HG03439 (cell line): ENCODE data around the gene BUB1.
"Not testable (repeated sequence)": the region's sequence is repeated elsewhere in the genome, so short reads cannot be mapped to it uniquely, and the experiment has no call there.

Experiments
- ATAC-seq: cut with Tn5 transposase; IDR thresholded peaks from one replicate; pipeline ENCODE4 v1.9.1; 2021; ENCODE audit warnings: mild to moderate bottlenecking, moderate library complexity; ENCODE audit not compliant: unreplicated experiment

Gene BUB1

DNA sequence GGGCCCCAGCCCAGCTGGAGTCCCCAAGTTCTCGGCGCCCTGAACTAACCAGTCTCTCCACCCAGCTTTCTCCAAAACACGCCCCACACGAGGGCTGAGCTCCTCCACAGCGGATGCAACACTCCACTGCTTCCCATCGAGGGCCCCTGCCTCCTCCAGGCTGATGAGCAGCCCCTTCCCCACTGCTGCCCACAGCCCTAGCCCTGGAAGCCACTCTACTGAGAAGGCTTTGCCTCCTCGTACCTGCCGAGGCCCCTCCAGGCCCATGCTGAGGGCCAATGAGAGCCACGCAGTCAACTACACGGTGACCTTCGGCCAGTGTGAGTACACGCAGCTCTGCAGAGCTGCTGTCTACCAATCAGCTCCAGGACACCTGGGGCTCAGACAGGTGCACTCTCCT lies 72.8 kb downstream of the BUB1 start:
- not testable (repeated sequence) for ATAC-seq

DNA sequence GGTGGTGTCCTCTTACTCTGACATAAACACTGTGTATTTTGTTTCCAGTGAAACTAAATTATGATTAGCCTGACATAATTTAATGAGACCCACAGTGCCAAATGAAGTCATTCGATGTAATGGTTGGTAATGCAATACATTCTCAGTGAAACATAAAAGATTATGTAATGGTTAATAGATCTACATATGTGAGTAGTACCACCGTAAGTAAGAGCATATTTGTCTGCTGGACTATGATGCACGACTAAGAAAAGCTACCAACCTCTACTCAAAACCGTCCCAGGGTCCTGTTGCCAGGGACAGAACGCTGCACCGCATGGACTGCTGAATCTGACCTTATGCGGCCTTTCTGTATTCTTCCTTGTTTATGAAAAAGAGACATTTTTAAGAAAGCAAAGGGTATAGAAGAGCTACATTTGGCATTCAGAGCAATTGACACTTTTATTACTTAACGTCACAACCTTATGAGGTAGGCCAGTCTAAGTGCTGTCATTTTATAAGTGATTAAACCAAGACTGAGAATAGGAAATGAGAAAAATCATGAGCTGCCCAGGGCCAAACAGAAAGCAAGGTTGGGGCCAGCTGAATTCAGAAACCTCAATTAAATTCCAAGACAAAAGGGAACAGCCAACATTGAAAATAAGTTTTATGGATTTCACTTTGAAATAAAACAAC lies 73.8 kb downstream of the BUB1 start:
- not testable (repeated sequence) for ATAC-seq

DNA sequence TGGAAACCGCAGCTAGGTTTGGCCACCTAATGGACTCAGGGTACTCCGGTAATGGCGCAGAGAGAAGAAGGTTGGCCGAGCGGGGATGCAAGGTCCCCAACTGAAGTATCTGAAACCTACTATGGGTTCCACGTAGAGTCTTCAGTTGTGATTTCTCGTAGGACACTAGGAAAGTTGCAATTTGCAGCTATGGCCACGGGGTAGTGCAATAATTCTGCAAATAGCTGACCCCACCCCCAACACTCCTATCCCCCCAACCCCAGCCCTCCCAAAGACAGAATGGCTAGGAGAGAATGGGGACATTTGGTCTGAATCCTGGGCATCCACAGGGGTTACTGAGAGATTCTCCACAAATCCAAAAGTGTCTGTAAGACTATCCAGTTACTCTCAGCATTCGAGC lies 75.7 kb downstream of the BUB1 start:
- ATAC-seq: not testable (repeated sequence)

DNA sequence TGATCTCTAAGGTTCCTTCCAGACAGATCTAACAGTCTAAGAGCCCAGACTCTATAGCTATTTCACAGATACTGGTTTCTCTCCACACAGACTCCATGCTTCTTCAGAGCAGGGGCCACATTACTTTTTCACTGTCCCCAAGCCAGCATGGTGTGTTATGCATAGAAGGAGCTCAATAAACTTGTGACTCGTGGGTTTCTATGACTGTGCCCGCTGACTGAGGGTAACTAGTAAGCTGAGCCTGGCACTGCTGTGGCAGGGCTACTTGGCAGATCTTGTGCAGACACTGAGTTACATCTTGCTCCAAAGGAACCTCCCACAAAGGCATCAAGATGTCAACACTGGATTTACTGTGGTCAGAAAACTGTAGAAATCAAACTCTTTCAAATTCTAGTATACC lies 85.9 kb downstream of the BUB1 start:
- not testable (repeated sequence) for ATAC-seq

DNA sequence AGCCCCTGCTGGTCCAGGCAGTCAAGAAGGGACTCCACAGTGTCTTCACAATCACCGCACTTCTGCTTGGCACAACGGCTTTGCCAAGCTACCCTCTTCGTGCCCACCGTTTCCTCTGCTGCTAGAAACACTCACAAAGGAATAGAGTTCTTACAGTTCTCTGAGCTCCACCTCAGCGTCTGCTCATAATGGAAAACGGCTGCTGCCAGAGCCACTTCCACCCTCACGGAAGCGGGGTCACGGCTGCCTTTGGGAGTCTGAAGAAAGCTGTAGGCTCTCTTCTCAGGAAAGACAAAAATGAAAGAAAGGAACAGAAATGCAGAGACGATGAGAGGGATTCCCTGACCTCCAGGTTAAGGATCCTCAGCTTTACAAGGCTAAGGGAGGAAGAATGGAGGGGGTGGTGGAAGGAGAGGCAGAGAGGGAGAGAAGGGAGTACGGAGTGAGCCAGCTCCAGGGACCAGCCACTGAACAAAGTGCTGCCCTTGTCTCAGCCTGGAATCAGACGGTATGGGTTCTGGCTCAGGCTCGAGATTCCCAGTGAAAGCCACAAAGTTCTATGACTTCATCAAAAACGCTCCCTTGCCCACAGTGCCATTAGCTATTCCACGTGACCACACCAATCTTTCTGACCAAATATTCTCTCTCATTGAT lies 88.1 kb downstream of the BUB1 start:
- ATAC-seq: not testable (repeated sequence)

DNA sequence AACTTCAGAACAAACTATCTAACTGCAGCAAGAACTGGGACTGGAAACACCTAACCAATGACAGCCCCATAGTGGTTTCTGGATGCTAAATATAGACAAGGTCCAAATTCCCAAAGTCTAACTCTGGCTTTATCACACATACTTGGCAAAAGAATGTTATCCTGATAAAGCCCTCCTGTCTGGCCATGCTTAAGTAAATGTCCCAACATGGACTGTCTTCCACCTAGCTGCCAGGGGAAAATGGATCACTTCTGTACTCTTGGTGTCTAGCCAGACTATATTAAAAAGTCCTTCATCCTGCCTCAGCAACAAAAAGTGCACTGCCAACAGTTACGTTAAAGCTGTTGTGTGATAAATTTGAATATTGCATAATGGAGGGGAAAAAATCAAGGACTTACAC lies 89.3 kb downstream of the BUB1 start:
- ATAC-seq: not testable (repeated sequence)
